ENCODE data around the gene KLRD1.

GRCh38 chr12:10279937-10280336 is 27.7 kb upstream of the KLRD1 start:
- TF ChIP-seq CTCF (IDR thresholded peaks at IDR 0.05) (no peak), POLR2A (IDR thresholded peaks at IDR 0.05) (no peak), POLR2AphosphoS5 (IDR thresholded peaks at IDR 0.05) (no peak), EP300 (IDR thresholded peaks at IDR 0.05) (peak in 1 of 4 donors; percentile 30)
